GM12874 (cell line): ENCODE data around the gene CD151.
A peak's percentile ranks its signal among the peaks of the same experiment; 100 is the strongest.

ENCODE experiments used
- TF ChIP-seq, protein P1 (sequence below): IDR thresholded peaks from 2 replicates; pipeline ENCODE4 v1.5.1; 2011; ENCODE audit warnings: low read depth, mild to moderate bottlenecking, control low read depth, low read length, moderate library complexity; ENCODE audit not compliant: insufficient read depth

The CD151 gene

DNA sequence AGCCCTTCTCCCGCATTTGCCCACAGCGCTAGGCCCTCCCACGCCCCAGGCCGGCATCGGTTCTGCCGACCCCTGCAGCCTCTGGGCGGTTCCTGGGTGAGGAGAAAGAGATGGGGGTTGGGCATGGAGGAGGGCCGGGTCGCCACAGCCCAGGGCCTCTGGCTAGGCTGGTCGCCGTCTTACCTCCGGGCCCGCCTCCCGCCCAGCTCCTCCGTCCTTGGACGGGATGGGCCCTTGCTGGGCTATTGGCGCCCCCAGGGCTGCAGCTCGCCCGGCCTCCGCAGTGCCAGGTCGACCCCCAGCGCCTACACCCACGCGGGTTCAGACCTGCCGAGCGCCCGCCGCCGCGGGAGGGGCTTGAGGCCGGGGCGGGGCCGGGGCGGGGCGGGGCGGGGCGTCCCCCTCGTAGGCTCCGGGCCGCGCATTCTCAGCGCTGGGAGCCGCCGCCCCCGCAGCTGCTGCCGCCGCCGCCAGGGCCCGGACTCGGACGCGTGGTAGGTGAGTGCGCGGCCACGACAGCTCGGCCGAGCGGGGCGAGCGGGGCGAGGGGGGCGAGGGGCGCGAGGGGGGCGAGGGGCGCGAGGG lies at the start of gene CD151:
TSS of gene CD151 (plus strand) at position 424 of the 585 bp plus-strand sequence. CDS start 3,118 bp downstream, outside the sequence.
- TF ChIP-seq, protein P1, sequence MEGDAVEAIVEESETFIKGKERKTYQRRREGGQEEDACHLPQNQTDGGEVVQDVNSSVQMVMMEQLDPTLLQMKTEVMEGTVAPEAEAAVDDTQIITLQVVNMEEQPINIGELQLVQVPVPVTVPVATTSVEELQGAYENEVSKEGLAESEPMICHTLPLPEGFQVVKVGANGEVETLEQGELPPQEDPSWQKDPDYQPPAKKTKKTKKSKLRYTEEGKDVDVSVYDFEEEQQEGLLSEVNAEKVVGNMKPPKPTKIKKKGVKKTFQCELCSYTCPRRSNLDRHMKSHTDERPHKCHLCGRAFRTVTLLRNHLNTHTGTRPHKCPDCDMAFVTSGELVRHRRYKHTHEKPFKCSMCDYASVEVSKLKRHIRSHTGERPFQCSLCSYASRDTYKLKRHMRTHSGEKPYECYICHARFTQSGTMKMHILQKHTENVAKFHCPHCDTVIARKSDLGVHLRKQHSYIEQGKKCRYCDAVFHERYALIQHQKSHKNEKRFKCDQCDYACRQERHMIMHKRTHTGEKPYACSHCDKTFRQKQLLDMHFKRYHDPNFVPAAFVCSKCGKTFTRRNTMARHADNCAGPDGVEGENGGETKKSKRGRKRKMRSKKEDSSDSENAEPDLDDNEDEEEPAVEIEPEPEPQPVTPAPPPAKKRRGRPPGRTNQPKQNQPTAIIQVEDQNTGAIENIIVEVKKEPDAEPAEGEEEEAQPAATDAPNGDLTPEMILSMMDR, result no peak

GRCh38 chr11:783581-784015 lies 49.2 kb upstream of the CD151 start:
- TF ChIP-seq, protein P1, result peak; percentile 66

DNA sequence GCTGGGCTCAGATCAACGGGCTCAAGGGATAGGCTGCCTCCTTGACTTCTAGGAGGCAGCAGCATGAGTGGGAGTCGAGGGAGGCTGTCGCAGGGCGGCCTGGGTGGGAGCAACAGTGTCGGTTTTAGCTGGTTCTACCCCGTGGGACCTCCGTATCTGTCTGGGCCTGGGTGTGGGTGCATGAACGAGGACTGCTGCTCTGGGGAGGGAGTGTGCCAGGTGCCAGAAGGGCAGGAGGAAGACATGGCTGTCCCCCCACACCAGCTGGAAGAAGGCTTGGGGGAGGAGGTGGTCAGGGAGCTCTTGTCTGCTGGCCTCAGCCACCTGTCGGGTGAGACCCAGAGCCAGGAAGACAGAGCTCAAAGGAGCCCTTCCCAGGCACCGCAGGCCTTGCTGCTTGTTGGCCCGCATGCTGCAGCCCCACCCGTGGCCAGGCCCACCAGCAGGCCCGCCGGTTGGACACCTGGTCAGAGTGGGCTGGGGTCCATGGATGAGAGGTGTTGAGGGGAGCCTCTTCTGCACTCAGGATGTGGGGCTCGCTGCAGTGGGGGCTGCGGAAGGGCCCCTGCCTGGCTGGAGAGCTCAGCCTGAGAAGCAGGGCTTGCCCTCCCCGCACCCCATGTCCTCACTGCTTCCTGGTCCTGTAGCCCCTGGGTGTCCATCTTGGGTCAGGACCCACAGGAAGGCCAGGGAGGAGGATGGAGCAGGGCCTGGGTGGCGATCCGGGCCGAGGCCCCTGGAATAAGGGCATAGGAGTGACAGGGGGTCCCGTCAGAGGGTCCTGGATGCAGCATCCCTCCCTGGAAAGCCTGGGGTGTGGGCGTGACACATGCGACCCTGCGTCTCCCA lies 46.3 kb upstream of the CD151 start:
- TF ChIP-seq, protein P1, result no peak

GRCh38 chr11:787084-787675 lies 45.6 kb upstream of the CD151 start:
- TF ChIP-seq, protein P1, result no peak

- TF ChIP-seq, protein P1, result 0 out of 2 replicates have a peak, but pooled peaks have one; percentile 12
These were observed 44.6 kb upstream of the CD151 start for GRCh38 chr11:788009-788640.

DNA sequence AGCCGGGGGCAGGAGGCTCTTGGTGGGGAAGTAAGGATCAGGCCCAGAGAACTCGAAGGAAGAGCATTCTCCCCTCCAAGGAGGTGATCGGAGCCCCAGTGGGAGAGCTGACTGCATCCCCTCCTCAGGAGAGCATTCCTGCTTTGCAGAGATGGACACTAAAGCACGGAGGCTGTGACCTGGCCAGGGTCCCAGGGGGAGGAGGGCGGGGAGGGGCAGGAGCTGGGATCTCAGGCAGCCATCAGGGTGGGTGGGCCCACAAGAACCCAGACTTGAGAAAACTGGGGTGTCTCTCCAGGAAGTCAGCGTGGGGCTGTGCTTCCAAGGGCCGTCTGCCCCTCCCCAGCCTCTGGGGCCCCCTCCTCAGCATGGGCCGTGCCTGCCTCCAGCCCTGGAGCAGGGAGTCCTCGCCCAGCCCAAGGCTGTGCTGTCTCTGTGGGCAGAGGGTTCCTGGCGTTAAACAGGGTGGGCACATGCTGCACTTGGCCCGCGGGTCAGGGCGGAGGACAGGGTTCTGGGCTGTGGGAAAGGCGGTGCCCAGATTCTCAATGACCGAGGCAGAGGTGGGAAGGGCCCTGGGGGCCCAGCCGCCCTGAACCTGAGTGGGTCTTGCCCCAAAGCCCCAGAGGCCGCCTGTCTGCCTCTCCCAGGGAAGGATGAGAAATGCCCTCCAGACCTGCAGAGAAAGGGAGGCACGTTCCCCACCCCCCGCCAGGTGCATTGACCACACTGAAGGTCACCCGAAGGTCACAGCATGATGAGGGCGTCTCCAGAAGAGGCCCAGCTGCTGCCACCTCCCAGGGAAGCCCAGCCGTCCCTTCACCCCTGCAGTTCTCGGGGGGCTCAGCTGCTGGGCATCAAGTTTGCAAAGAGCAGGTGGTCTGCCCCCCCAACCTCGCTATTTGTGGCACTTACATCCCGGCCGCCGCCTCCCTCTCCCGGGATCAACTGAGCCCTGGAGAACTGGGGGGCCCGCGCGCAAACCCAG lies 43.5 kb upstream of the CD151 start:
- TF ChIP-seq, protein P1, result no peak
